ENCODE data around the gene GRID2.

- TF ChIP-seq CTCF (IDR thresholded peaks at IDR 0.05) (no peak), POLR2A (IDR thresholded peaks at IDR 0.05) (no peak)
Observed at GRCh38 chr4:93749292-93749761, 1445.6 kb downstream of the GRID2 start.

Data from thyroid gland (tissue), 4 donors.